ENCODE data around the gene CD209.

Gene CD209

GRCh38 chr19:7701654-7702457 is 45.5 kb downstream of the CD209 start, which contains the start of gene FCER2:
Gene FCER2 (minus strand): TSS chr19:7702131. CDS start chr19:7699760, 2,371 bp downstream.
- no peak within 1 kb of the TSS for H3K4me3 ChIP-seq (ENCODE audit: low read length)
- H3K4me1 ChIP-seq (ENCODE audit: control insufficient read depth, insufficient read depth, low read length) = no peaks in the 10 kb centered on the region
- H3K36me3 ChIP-seq (ENCODE audit: control insufficient read depth, insufficient read depth, low read length, severe bottlenecking) = no peaks in the 10 kb centered on the region
- H3K9me3 ChIP-seq (ENCODE audit: control insufficient read depth, low read length) = no peaks in the 10 kb centered on the region
- H3K27me3 ChIP-seq (replicated peaks; ENCODE audit: control insufficient read depth, insufficient read depth, low read length) = peaks cover 54% of the 10 kb centered on the region
- DNase-seq (ENCODE audit: low read depth) = no peak
- no peak within 1 kb of the TSS for H3K9ac ChIP-seq (ENCODE audit: low read length)

- no peak for DNase-seq (ENCODE audit: low read depth)
- no peak overlapping the region for H3K4me3 ChIP-seq (ENCODE audit: low read length)
- no peak overlapping the region for H3K9ac ChIP-seq (ENCODE audit: low read length)
- H3K27me3 ChIP-seq (replicated peaks; ENCODE audit: control insufficient read depth, insufficient read depth, low read length) = peaks cover 53% of the 10 kb centered on the region
- H3K9me3 ChIP-seq (ENCODE audit: control insufficient read depth, low read length) = no peaks in the 10 kb centered on the region
- no peaks in the 10 kb centered on the region for H3K36me3 ChIP-seq (ENCODE audit: control insufficient read depth, insufficient read depth, low read length, severe bottlenecking)
- no peaks in the 10 kb centered on the region for H3K4me1 ChIP-seq (ENCODE audit: control insufficient read depth, insufficient read depth, low read length)
Measured at GRCh38 chr19:7701049-7701653, 46.2 kb downstream of the CD209 start.

- Histone ChIP-seq H3K9ac (ENCODE audit: low read length) (no peak overlapping the region), H3K27me3 (replicated peaks; ENCODE audit: control insufficient read depth, insufficient read depth, low read length) (peaks cover 53% of the 10 kb centered on the region), H3K4me3 (ENCODE audit: low read length) (no peak overlapping the region), H3K4me1 (ENCODE audit: control insufficient read depth, insufficient read depth, low read length) (no peaks in the 10 kb centered on the region), H3K36me3 (ENCODE audit: control insufficient read depth, insufficient read depth, low read length, severe bottlenecking) (no peaks in the 10 kb centered on the region), H3K9me3 (ENCODE audit: control insufficient read depth, low read length) (no peaks in the 10 kb centered on the region)
- no peak for DNase-seq (ENCODE audit: low read depth)
Measured at GRCh38 chr19:7699417-7700401, 47.6 kb downstream of the CD209 start.

GRCh38 chr19:7699003-7699402 is 48.3 kb downstream of the CD209 start:
- DNase-seq (ENCODE audit: low read depth) = no peak
- Histone ChIP-seq H3K4me3 (ENCODE audit: low read length) (no peak overlapping the region), H3K27me3 (replicated peaks; ENCODE audit: control insufficient read depth, insufficient read depth, low read length) (peaks cover 54% of the 10 kb centered on the region), H3K9ac (ENCODE audit: low read length) (no peak overlapping the region), H3K36me3 (ENCODE audit: control insufficient read depth, insufficient read depth, low read length, severe bottlenecking) (no peaks in the 10 kb centered on the region), H3K9me3 (ENCODE audit: control insufficient read depth, low read length) (no peaks in the 10 kb centered on the region), H3K4me1 (ENCODE audit: control insufficient read depth, insufficient read depth, low read length) (no peaks in the 10 kb centered on the region)

- H3K4me3 ChIP-seq (ENCODE audit: low read length) = no peak overlapping the region
- H3K9me3 ChIP-seq (ENCODE audit: control insufficient read depth, low read length) = no peaks in the 10 kb centered on the region
- peaks cover 54% of the 10 kb centered on the region for H3K27me3 ChIP-seq (replicated peaks; ENCODE audit: control insufficient read depth, insufficient read depth, low read length)
- H3K9ac ChIP-seq (ENCODE audit: low read length) = no peak overlapping the region
- no peak for DNase-seq (ENCODE audit: low read depth)
- no peaks in the 10 kb centered on the region for H3K4me1 ChIP-seq (ENCODE audit: control insufficient read depth, insufficient read depth, low read length)
- H3K36me3 ChIP-seq (ENCODE audit: control insufficient read depth, insufficient read depth, low read length, severe bottlenecking) = no peaks in the 10 kb centered on the region
Measured at GRCh38 chr19:7698583-7698982, 48.8 kb downstream of the CD209 start.

DNA sequence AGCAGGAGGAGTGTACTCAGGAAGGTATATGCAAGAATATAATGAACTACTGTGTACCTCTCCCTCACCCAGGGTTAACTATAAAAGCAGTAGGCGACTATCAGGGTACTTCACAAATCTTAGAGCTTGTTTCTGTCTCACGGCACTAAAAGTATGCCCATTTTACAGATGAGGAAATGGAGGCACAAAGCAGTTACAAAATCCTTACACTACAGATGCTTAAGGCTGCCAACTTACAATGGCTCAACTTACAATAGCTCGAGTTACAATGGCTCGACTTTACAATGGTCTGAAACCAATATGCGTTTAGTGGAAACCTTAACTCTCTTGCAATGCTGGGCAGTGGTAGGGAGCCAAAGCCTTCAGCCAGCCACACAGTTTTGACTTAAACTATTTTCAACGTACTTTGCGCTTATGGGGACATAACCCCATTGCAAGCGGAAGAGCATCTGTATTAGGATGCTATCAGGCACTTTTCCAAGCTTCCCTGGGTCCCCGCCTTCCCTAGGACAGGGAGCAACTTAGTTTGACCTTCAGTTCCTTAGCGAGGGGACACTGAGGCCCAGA is 49.5 kb downstream of the CD209 start:
- no peaks in the 10 kb centered on the region for H3K4me1 ChIP-seq (ENCODE audit: control insufficient read depth, insufficient read depth, low read length)
- no peak overlapping the region for H3K4me3 ChIP-seq (ENCODE audit: low read length)
- H3K36me3 ChIP-seq (ENCODE audit: control insufficient read depth, insufficient read depth, low read length, severe bottlenecking) = no peaks in the 10 kb centered on the region
- no peak for DNase-seq (ENCODE audit: low read depth)
- H3K27me3 ChIP-seq (replicated peaks; ENCODE audit: control insufficient read depth, insufficient read depth, low read length) = peaks cover 50% of the 10 kb centered on the region
- no peak overlapping the region for H3K9ac ChIP-seq (ENCODE audit: low read length)
- H3K9me3 ChIP-seq (ENCODE audit: control insufficient read depth, low read length) = no peaks in the 10 kb centered on the region

DNA sequence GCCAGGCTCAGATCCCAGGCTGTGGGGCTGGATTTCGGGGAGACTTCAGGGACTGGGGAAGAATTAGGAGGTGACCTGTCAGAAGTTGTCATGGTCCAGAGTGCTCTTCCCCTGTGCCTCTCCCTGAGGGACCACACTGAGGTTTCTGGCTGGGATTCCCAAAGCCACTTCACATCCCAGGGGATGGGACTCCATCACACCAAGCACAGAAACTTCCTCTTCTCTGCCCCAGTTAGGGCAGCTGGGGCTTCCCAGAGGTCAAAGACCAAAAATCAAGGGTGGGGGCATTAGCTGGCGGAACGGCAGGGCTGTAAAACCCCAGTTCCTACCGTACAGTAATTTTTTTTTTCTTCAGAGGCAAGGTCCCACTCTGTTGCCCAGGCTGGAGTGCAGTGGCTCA is 52.8 kb downstream of the CD209 start:
- H3K4me3 ChIP-seq (ENCODE audit: low read length) = no peak overlapping the region
- peaks cover 44% of the 10 kb centered on the region for H3K27me3 ChIP-seq (replicated peaks; ENCODE audit: control insufficient read depth, insufficient read depth, low read length)
- no peaks in the 10 kb centered on the region for H3K4me1 ChIP-seq (ENCODE audit: control insufficient read depth, insufficient read depth, low read length)
- H3K9me3 ChIP-seq (ENCODE audit: control insufficient read depth, low read length) = peaks cover 8% of the 10 kb centered on the region
- DNase-seq (ENCODE audit: low read depth) = no peak
- no peaks in the 10 kb centered on the region for H3K36me3 ChIP-seq (ENCODE audit: control insufficient read depth, insufficient read depth, low read length, severe bottlenecking)
- no peak overlapping the region for H3K9ac ChIP-seq (ENCODE audit: low read length)

DNA sequence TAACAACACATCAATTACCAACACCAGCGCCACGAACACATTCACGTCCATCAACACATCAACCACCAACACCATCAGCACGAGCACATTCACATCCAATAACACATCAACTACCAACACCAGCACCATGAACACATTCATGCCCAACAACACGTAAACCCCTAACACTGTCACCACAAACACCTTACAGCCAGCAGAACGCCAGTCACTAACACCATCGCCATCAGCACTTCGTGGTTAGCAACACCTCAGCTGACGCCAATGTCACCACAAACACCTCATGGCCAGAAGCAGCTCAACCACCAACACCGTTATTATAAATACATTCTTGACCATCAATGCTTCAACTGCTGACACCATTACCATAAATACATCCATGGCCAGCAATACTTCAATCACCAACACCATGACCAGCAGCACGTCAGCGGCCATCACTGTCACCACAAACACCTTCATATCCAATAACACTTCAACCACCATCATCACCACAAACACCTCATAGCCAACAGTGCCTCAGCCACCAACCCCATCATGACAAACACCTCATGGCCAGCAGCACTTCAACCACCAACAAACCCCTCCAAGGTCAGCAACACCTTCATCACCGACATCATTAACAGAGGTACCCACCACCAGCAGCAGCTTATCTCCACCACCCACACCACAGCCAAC is 54.8 kb downstream of the CD209 start:
- H3K9ac ChIP-seq (ENCODE audit: low read length) = no peak overlapping the region
- peaks cover 8% of the 10 kb centered on the region for H3K9me3 ChIP-seq (ENCODE audit: control insufficient read depth, low read length)
- H3K27me3 ChIP-seq (replicated peaks; ENCODE audit: control insufficient read depth, insufficient read depth, low read length) = peaks cover 26% of the 10 kb centered on the region
- no peaks in the 10 kb centered on the region for H3K36me3 ChIP-seq (ENCODE audit: control insufficient read depth, insufficient read depth, low read length, severe bottlenecking)
- no peak overlapping the region for H3K4me3 ChIP-seq (ENCODE audit: low read length)
- no peaks in the 10 kb centered on the region for H3K4me1 ChIP-seq (ENCODE audit: control insufficient read depth, insufficient read depth, low read length)
- DNase-seq (ENCODE audit: low read depth) = no peak

GRCh38 chr19:7691497-7691896 is 55.8 kb downstream of the CD209 start:
- Histone ChIP-seq H3K4me3 (ENCODE audit: low read length) (no peak overlapping the region), H3K27me3 (replicated peaks; ENCODE audit: control insufficient read depth, insufficient read depth, low read length) (peaks cover 18% of the 10 kb centered on the region), H3K9me3 (ENCODE audit: control insufficient read depth, low read length) (peaks cover 8% of the 10 kb centered on the region), H3K4me1 (ENCODE audit: control insufficient read depth, insufficient read depth, low read length) (no peaks in the 10 kb centered on the region), H3K36me3 (ENCODE audit: control insufficient read depth, insufficient read depth, low read length, severe bottlenecking) (no peaks in the 10 kb centered on the region), H3K9ac (ENCODE audit: low read length) (no peak overlapping the region)
- DNase-seq (ENCODE audit: low read depth) = no peak

DNA sequence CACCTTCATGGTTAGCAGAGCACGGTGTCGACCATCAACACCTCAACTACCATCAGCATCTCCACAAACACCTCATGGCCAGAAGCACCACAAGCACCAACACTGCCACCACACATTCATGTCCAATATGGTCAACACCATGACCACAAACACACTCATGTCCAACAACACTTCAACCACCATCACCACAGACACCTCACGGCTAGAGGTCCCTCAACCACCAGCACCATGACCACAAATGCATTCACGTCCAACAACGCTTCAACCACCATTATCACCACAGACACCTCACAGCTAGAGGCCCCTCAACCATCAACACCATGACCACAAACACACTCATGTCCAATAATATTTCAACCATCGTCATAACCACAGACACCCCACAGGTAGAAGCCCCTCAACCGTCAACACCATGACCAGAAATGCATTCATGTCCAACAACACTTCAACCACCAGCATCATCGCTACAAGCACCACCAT is 56.5 kb downstream of the CD209 start:
- H3K9ac ChIP-seq (ENCODE audit: low read length) = no peak overlapping the region
- DNase-seq (ENCODE audit: low read depth) = no peak
- peaks cover 14% of the 10 kb centered on the region for H3K27me3 ChIP-seq (replicated peaks; ENCODE audit: control insufficient read depth, insufficient read depth, low read length)
- H3K4me1 ChIP-seq (ENCODE audit: control insufficient read depth, insufficient read depth, low read length) = no peaks in the 10 kb centered on the region
- peaks cover 8% of the 10 kb centered on the region for H3K9me3 ChIP-seq (ENCODE audit: control insufficient read depth, low read length)
- no peak overlapping the region for H3K4me3 ChIP-seq (ENCODE audit: low read length)
- H3K36me3 ChIP-seq (ENCODE audit: control insufficient read depth, insufficient read depth, low read length, severe bottlenecking) = no peaks in the 10 kb centered on the region
